Gastrocnemius medialis (tissue), 4 donors: ENCODE measurements around the gene HEMGN. TPM values are rescaled to one million over a fixed set of nuclear protein-coding genes. Genes with fewer than 3 reads are reported as not detected.

Experiments
- ATAC-seq, 2 donors: fragments of 150-250 bp; one replicate each; pipeline ENCODE4 v1.9.1; 2016
- DNase-seq, 2 donors: peaks; one replicate each; pipeline ENCODE4 v3.0.0-alpha.2; 2019
- H3K27ac ChIP-seq, 4 donors: fragments of 200-600 bp; sonication (generic); 1 replicate in 1 of 4; 2 replicates in 3 of 4; pipeline ENCODE4 v1.5.1; 2016 to 2018; ENCODE audit warnings: mild to moderate bottlenecking in 2 of 4, moderate library complexity in 1 of 4
- H3K27me3 ChIP-seq, 3 donors: fragments of 200-600 bp; sonication (generic) in 2 of 3; 1 replicate in 1 of 3; 2 replicates in 2 of 3; pipeline versions ENCODE4 v1.5.1 to v1.6.0; 2016 to 2019; ENCODE audit warnings: mild to moderate bottlenecking in 1 of 3, moderate library complexity in 1 of 3
- H3K36me3 ChIP-seq, 2 donors: fragments of 200-600 bp; sonication (generic) in 1 of 2; one replicate each; pipeline ENCODE4 v1.5.1; 2017 to 2018
- H3K4me1 ChIP-seq, 2 donors: fragments of 200-600 bp; sonication (generic) in 1 of 2; one replicate each; pipeline ENCODE4 v1.5.1; 2016 to 2017; ENCODE audit warnings: mild to moderate bottlenecking in 2 of 2
- H3K4me3 ChIP-seq, 4 donors: fragments of 200-600 bp; sonication (generic) in 3 of 4; 1 replicate in 1 of 4; 2 replicates in 3 of 4; pipeline ENCODE4 v1.5.1; 2016 to 2019; ENCODE audit warnings: mild to moderate bottlenecking in 2 of 4
- H3K9me3 ChIP-seq, 3 donors: fragments of 200-600 bp; sonication (generic) in 2 of 3; 1 replicate in 1 of 3; 2 replicates in 2 of 3; pipeline ENCODE4 v1.5.1; 2016 to 2019
- CTCF ChIP-seq, 5 experiments: fragments of 450-650 bp in 3 of 5; fragments of 200-600 bp in 2 of 5; sonication (generic) in 2 of 5; IDR thresholded peaks in 4 of 5; conservative IDR thresholded peaks in 1 of 5; 1 replicate in 4 of 5; 2 replicates in 1 of 5; pipeline ENCODE4 v1.5.1; 2016 to 2019; ENCODE audit warnings: antibody characterized with exemption in 5 of 5, mild to moderate bottlenecking in 3 of 5, moderate library complexity in 3 of 5
- POLR2A ChIP-seq, 2 donors: fragments of 450-650 bp; IDR thresholded peaks; one replicate each; pipeline ENCODE4 v1.6.1; 2017; ENCODE audit warnings: antibody characterized with exemption in 2 of 2, mild to moderate bottlenecking in 2 of 2, moderate library complexity in 2 of 2
- in situ Hi-C, 4 donors: fragments of 200-750 bp; cut with MboI; loops; one replicate each; pipeline versions ENCODE4 v1.15.0 to v1.8.0; 2017; ENCODE audit warnings: low sequenced_read_pairs in 4 of 4
- intact Hi-C: fragments of 100-400 bp; cut with DNase I; formaldehyde crosslinking; loops from one replicate; pipeline ENCODE4 v1.15.1; 2023; ENCODE audit warnings: low total_unique reads
- total RNA-seq, 4 donors: library from RNA; depleted of rRNA; stranded (reverse); fragments of >200 nt; gene quantifications; one replicate each; pipeline versions ENCODE4 v1.1.0 to v1.2.3, GENCODE V29; 2016

The HEMGN gene
- total RNA-seq, 4 donors from 2014 or later: 0.16 TPM; not detected in 3

GRCh38 chr9:97943308-97943855 lies 5.4 kb upstream of the HEMGN start:
- ATAC-seq (no peak), DNase-seq (no peak)
- H3K27me3 ChIP-seq: no peaks in the 10 kb centered on the region
- no peaks in the 10 kb centered on the region for H3K9me3 ChIP-seq
- TF ChIP-seq CTCF (IDR thresholded peaks at IDR 0.05 in 4 of 5, conservative IDR thresholded peaks at IDR 0.05 in 1 of 5) (no peak), POLR2A (IDR thresholded peaks at IDR 0.05) (no peak)
- in situ Hi-C loops (no loop called here), intact Hi-C loops (no loop called here)
- no peaks in the 10 kb centered on the region for H3K36me3 ChIP-seq
- H3K27ac ChIP-seq: no peak overlapping the region
- no peaks in the 10 kb centered on the region for H3K4me1 ChIP-seq
- no peak overlapping the region for H3K4me3 ChIP-seq

GRCh38 chr9:97941323-97941722 lies 3.4 kb upstream of the HEMGN start:
- TF ChIP-seq CTCF (IDR thresholded peaks at IDR 0.05 in 4 of 5, conservative IDR thresholded peaks at IDR 0.05 in 1 of 5): no peak
- TF ChIP-seq POLR2A (IDR thresholded peaks at IDR 0.05): no peak
- ATAC-seq: no peak
- in situ Hi-C loops: no loop called here
- Histone ChIP-seq H3K27me3 (no peaks in the 10 kb centered on the region), H3K27ac (no peak overlapping the region), H3K9me3 (no peaks in the 10 kb centered on the region), H3K4me3 (no peak overlapping the region), H3K36me3 (no peaks in the 10 kb centered on the region), H3K4me1 (no peaks in the 10 kb centered on the region)
- intact Hi-C loops: no loop called here
- DNase-seq: no peak

DNA sequence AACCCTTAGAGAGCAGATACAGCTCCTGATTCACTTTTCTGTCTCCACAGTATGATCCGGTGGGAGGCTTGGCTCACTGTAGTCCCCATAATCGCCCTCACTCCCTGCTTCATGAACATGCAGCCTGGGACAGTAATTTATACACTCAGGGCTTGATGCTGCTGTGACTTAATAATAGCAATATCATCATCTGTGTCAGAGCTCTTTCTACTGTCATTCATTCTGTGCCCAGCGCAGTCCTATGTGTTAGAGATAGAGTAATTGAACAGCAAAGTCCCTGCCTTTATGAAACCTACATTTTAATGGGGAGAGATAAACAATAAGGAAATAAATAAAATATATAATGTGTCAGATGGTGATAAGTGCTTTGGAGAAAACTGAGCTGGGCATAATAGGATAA lies 2.8 kb upstream of the HEMGN start:
- H3K4me1 ChIP-seq: no peaks in the 10 kb centered on the region
- TF ChIP-seq CTCF (IDR thresholded peaks at IDR 0.05 in 4 of 5, conservative IDR thresholded peaks at IDR 0.05 in 1 of 5) (no peak), POLR2A (IDR thresholded peaks at IDR 0.05) (no peak)
- no peaks in the 10 kb centered on the region for H3K36me3 ChIP-seq
- ATAC-seq (no peak), DNase-seq (no peak)
- no peaks in the 10 kb centered on the region for H3K9me3 ChIP-seq
- intact Hi-C loops: no loop called here
- no peak overlapping the region for H3K27ac ChIP-seq
- no peak overlapping the region for H3K4me3 ChIP-seq
- in situ Hi-C loops: no loop called here
- H3K27me3 ChIP-seq: peaks cover 0 to 1% (median 0%) of the 10 kb centered on the region in 3 donors

GRCh38 chr9:97940233-97940632 lies 2.3 kb upstream of the HEMGN start:
- ATAC-seq (no peak), DNase-seq (no peak)
- in situ Hi-C loops (no loop called here), intact Hi-C loops (no loop called here)
- H3K4me3 ChIP-seq: no peak overlapping the region
- H3K27ac ChIP-seq: no peak overlapping the region
- H3K36me3 ChIP-seq: no peaks in the 10 kb centered on the region
- H3K4me1 ChIP-seq: no peaks in the 10 kb centered on the region
- no peak for TF ChIP-seq CTCF (IDR thresholded peaks at IDR 0.05 in 4 of 5, conservative IDR thresholded peaks at IDR 0.05 in 1 of 5)
- no peak for TF ChIP-seq POLR2A (IDR thresholded peaks at IDR 0.05)
- H3K9me3 ChIP-seq: no peaks in the 10 kb centered on the region
- peaks cover 0 to 7% (median 0%) of the 10 kb centered on the region in 3 donors for H3K27me3 ChIP-seq

DNA sequence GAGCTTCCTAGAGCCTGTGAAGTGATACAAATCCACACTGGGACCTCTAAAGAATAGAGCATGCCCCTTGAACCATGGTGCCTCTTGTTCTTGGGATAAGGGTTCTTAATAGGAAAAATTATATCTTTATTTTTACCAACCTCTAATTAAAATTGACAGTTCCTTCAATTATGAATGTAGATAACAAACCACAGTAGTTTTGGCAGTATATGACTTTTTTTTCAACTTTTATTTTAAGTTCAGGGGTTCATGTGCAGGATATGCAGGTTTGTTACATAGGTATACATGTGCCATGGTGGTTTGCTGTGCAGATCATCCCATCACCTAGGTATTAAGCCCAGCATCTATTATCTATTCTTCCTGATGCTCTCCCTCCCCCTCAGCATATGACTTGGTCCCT lies 974 bp downstream of the HEMGN start:
- ATAC-seq (no peak), DNase-seq (no peak)
- H3K4me3 ChIP-seq: no peak overlapping the region
- intact Hi-C loops: no loop called here
- no peaks in the 10 kb centered on the region for H3K4me1 ChIP-seq
- no peaks in the 10 kb centered on the region for H3K9me3 ChIP-seq
- H3K27me3 ChIP-seq: peaks cover 0 to 16% (median 1%) of the 10 kb centered on the region in 3 donors
- H3K36me3 ChIP-seq: no peaks in the 10 kb centered on the region
- in situ Hi-C loops: loop anchor here in 1 of 4 donors (10.0 kb wide), 1 partner anchor 58 kb away; no protein-coding TSS in a partner anchor
- H3K27ac ChIP-seq: no peak overlapping the region
- TF ChIP-seq POLR2A (IDR thresholded peaks at IDR 0.05) (no peak), CTCF (IDR thresholded peaks at IDR 0.05 in 4 of 5, conservative IDR thresholded peaks at IDR 0.05 in 1 of 5) (no peak)
